Activated T-helper 2 cell treated with anti-CD3 and anti-CD28 coated beads, Interferon-gamma antibody, Interleukin-2, Interleukin-4, amounts not matched to agents 10 μg/mL and 5 μg/mL and 100 μg/mL, durations not matched to agents 14 hours and 24 hours and 36 hours (primary cell): ENCODE data around the gene ST7. TPM values are rescaled to one million over a fixed set of nuclear protein-coding genes. Genes with fewer than 3 reads are reported as not detected.
A peak's percentile ranks its signal among the peaks of the same experiment; 100 is the strongest.

Experiments
- DNase-seq: peaks from one replicate; pipeline ENCODE4 v3.0.0; 2021; ENCODE audit warnings: low spot score
- H3K27ac Mint-ChIP-seq: one replicate; pipeline ENCODE4 v1.8.0; 2021; ENCODE audit warnings: mixed read lengths
- H3K27me3 Mint-ChIP-seq: one replicate; pipeline ENCODE4 v1.8.0; 2021; ENCODE audit warnings: low read depth, mixed read lengths
- H3K36me3 Mint-ChIP-seq: one replicate; pipeline ENCODE4 v1.8.0; 2021; ENCODE audit warnings: low read depth, mixed read lengths
- H3K4me1 Mint-ChIP-seq: one replicate; pipeline ENCODE4 v1.8.0; 2021; ENCODE audit warnings: low read depth, mixed read lengths
- H3K4me3 Mint-ChIP-seq: one replicate; pipeline ENCODE4 v1.8.0; 2021; ENCODE audit warnings: low read depth, mild to moderate bottlenecking, moderate library complexity, mixed read lengths
- H3K9me3 Mint-ChIP-seq: one replicate; pipeline ENCODE4 v1.8.0; 2021; ENCODE audit warnings: mixed read lengths
- intact Hi-C: fragments of 100-400 bp; cut with micrococcal nuclease; formaldehyde crosslinking; loops from one replicate; pipeline ENCODE4 v1.15.1; 2023
- total RNA-seq: library from RNA; stranded (reverse); gene quantifications from 2 replicates; pipeline ENCODE4 v1.2.3, GENCODE V29; 2022

ST7 gene
- total RNA-seq, 1 donor from 2014 or later, result 8.0 TPM

- H3K27me3 Mint-ChIP-seq, result no peaks in the 10 kb centered on the region
These were observed 138.4 kb downstream of the ST7 start for GRCh38 chr7:117091721-117092120.

GRCh38 chr7:117092785-117093184 lies 139.5 kb downstream of the ST7 start:
- H3K4me3 Mint-ChIP-seq, result no peak overlapping the region
- peaks cover 11% of the 10 kb centered on the region for H3K4me1 Mint-ChIP-seq
- intact Hi-C loops, result no loop called here
- no peak for DNase-seq
- no peak overlapping the region for H3K27ac Mint-ChIP-seq
- H3K9me3 Mint-ChIP-seq, result no peaks in the 10 kb centered on the region
- no peaks in the 10 kb centered on the region for H3K36me3 Mint-ChIP-seq
- no peaks in the 10 kb centered on the region for H3K27me3 Mint-ChIP-seq

More at GRCh38 chr7:117091721-117092120, 138.4 kb downstream of the ST7 start:
- peaks cover 19% of the 10 kb centered on the region for H3K4me1 Mint-ChIP-seq
- no peak overlapping the region for H3K4me3 Mint-ChIP-seq
- intact Hi-C loops, result no loop called here
- H3K9me3 Mint-ChIP-seq, result no peaks in the 10 kb centered on the region
- no peaks in the 10 kb centered on the region for H3K36me3 Mint-ChIP-seq
- DNase-seq, result no peak
- H3K27ac Mint-ChIP-seq, result no peak overlapping the region

GRCh38 chr7:117094457-117094856 lies 141.2 kb downstream of the ST7 start:
- H3K36me3 Mint-ChIP-seq, result no peaks in the 10 kb centered on the region
- H3K4me3 Mint-ChIP-seq, result no peak overlapping the region
- no peak overlapping the region for H3K27ac Mint-ChIP-seq
- H3K9me3 Mint-ChIP-seq, result no peaks in the 10 kb centered on the region
- intact Hi-C loops, result no loop called here
- H3K4me1 Mint-ChIP-seq, result peaks cover 7% of the 10 kb centered on the region
- no peak for DNase-seq
- peaks cover 2% of the 10 kb centered on the region for H3K27me3 Mint-ChIP-seq

- Mint-ChIP-seq H3K27ac (no peak overlapping the region), H3K9me3 (no peaks in the 10 kb centered on the region), H3K36me3 (no peaks in the 10 kb centered on the region), H3K4me1 (peaks cover 7% of the 10 kb centered on the region), H3K27me3 (peaks cover 2% of the 10 kb centered on the region), H3K4me3 (no peak overlapping the region)
- intact Hi-C loops, result no loop called here
- DNase-seq, result no peak
These were observed 141.8 kb downstream of the ST7 start for GRCh38 chr7:117095055-117095454.

- Mint-ChIP-seq H3K4me1 (peaks cover 7% of the 10 kb centered on the region), H3K27me3 (peaks cover 8% of the 10 kb centered on the region), H3K4me3 (no peak overlapping the region), H3K27ac (no peak overlapping the region), H3K9me3 (no peaks in the 10 kb centered on the region), H3K36me3 (no peaks in the 10 kb centered on the region)
- intact Hi-C loops, result no loop called here
- DNase-seq, result no peak
These were observed 143.0 kb downstream of the ST7 start for GRCh38 chr7:117096330-117096729.

- DNase-seq, result no peak
- Mint-ChIP-seq H3K27ac (no peak overlapping the region), H3K4me1 (peaks cover 7% of the 10 kb centered on the region), H3K9me3 (no peaks in the 10 kb centered on the region), H3K27me3 (peaks cover 8% of the 10 kb centered on the region), H3K4me3 (no peak overlapping the region), H3K36me3 (no peaks in the 10 kb centered on the region)
- intact Hi-C loops, result no loop called here
These were observed 143.6 kb downstream of the ST7 start for GRCh38 chr7:117096942-117097341.

GRCh38 chr7:117097860-117098259 lies 144.6 kb downstream of the ST7 start:
- peaks cover 7% of the 10 kb centered on the region for H3K4me1 Mint-ChIP-seq

GRCh38 chr7:117098457-117098856 lies 145.2 kb downstream of the ST7 start:
- H3K36me3 Mint-ChIP-seq, result no peaks in the 10 kb centered on the region
- intact Hi-C loops, result no loop called here
- peaks cover 10% of the 10 kb centered on the region for H3K27me3 Mint-ChIP-seq
- no peaks in the 10 kb centered on the region for H3K9me3 Mint-ChIP-seq
- DNase-seq, result no peak
- H3K4me1 Mint-ChIP-seq, result peaks cover 7% of the 10 kb centered on the region
- H3K27ac Mint-ChIP-seq, result no peak overlapping the region
- no peak overlapping the region for H3K4me3 Mint-ChIP-seq

More at GRCh38 chr7:117097860-117098259, 144.6 kb downstream of the ST7 start:
- DNase-seq, result no peak
- no peak overlapping the region for H3K27ac Mint-ChIP-seq
- peaks cover 10% of the 10 kb centered on the region for H3K27me3 Mint-ChIP-seq
- no peaks in the 10 kb centered on the region for H3K36me3 Mint-ChIP-seq
- intact Hi-C loops, result no loop called here
- H3K4me3 Mint-ChIP-seq, result no peak overlapping the region
- no peaks in the 10 kb centered on the region for H3K9me3 Mint-ChIP-seq

- H3K27ac Mint-ChIP-seq, result no peak overlapping the region
- intact Hi-C loops, result no loop called here
- H3K36me3 Mint-ChIP-seq, result no peaks in the 10 kb centered on the region
- H3K9me3 Mint-ChIP-seq, result no peaks in the 10 kb centered on the region
- H3K27me3 Mint-ChIP-seq, result peaks cover 10% of the 10 kb centered on the region
- H3K4me3 Mint-ChIP-seq, result no peak overlapping the region
- H3K4me1 Mint-ChIP-seq, result peaks cover 1% of the 10 kb centered on the region
- no peak for DNase-seq
These were observed 147.7 kb downstream of the ST7 start for GRCh38 chr7:117101026-117101425.

GRCh38 chr7:117110480-117111315 lies 157.4 kb downstream of the ST7 start:
- peak overlapping the region; percentile 19 for H3K27ac Mint-ChIP-seq
- H3K4me1 Mint-ChIP-seq, result peaks cover 35% of the 10 kb centered on the region
- peaks cover 8% of the 10 kb centered on the region for H3K36me3 Mint-ChIP-seq
- intact Hi-C loops, result loop anchor here (1.0 to 2.0 kb wide), 2 partner anchors 70 to 100 kb away; no protein-coding TSS in a partner anchor
- no peak overlapping the region for H3K4me3 Mint-ChIP-seq
- peaks cover 5% of the 10 kb centered on the region for H3K27me3 Mint-ChIP-seq
- DNase-seq, result peak; percentile 18
- H3K9me3 Mint-ChIP-seq, result peaks cover 11% of the 10 kb centered on the region

- peaks cover 35% of the 10 kb centered on the region for H3K4me1 Mint-ChIP-seq
- H3K4me3 Mint-ChIP-seq, result no peak overlapping the region
- peaks cover 11% of the 10 kb centered on the region for H3K9me3 Mint-ChIP-seq
- no peak overlapping the region for H3K27ac Mint-ChIP-seq
- intact Hi-C loops, result loop anchor here (2.0 kb wide), 1 partner anchor 71 kb away; no protein-coding TSS in a partner anchor
- H3K27me3 Mint-ChIP-seq, result peaks cover 5% of the 10 kb centered on the region
- H3K36me3 Mint-ChIP-seq, result peaks cover 8% of the 10 kb centered on the region
- no peak for DNase-seq
These were observed 158.2 kb downstream of the ST7 start for GRCh38 chr7:117111535-117111934.

GRCh38 chr7:117112640-117113039 lies 159.3 kb downstream of the ST7 start:
- Mint-ChIP-seq H3K27me3 (peaks cover 11% of the 10 kb centered on the region), H3K36me3 (peaks cover 8% of the 10 kb centered on the region), H3K9me3 (peaks cover 11% of the 10 kb centered on the region), H3K4me3 (no peak overlapping the region), H3K27ac (no peak overlapping the region), H3K4me1 (peaks cover 35% of the 10 kb centered on the region)
- intact Hi-C loops, result no loop called here
- no peak for DNase-seq

GRCh38 chr7:117113871-117114270 lies 160.6 kb downstream of the ST7 start:
- Mint-ChIP-seq H3K4me3 (no peak overlapping the region), H3K27me3 (peaks cover 20% of the 10 kb centered on the region), H3K4me1 (peaks cover 27% of the 10 kb centered on the region), H3K27ac (no peak overlapping the region), H3K36me3 (peaks cover 4% of the 10 kb centered on the region), H3K9me3 (peaks cover 5% of the 10 kb centered on the region)
- DNase-seq, result no peak
- intact Hi-C loops, result no loop called here
